ENCODE measurements around the gene ZNF211. TPM values are rescaled to one million over a fixed set of nuclear protein-coding genes. Genes with fewer than 3 reads are reported as not detected.

Gene ZNF211
- 19.6 TPM for total RNA-seq

- DNase-seq (ENCODE audit: low spot score): peak; percentile 95
Measured at GRCh38 chr19:57632987-57633831, at the start of gene ZNF211. ZNF211 (plus strand) TSS chr19:57633168; CDS start chr19:57633347, 179 bp downstream.

GRCh38 chr19:57583521-57584416 is 49.2 kb upstream of the ZNF211 start, which contains the start of gene ZIK1:
ZIK1 (plus strand) TSS chr19:57584145; CDS start chr19:57584357, 212 bp downstream.
- peak; percentile 94 for DNase-seq (ENCODE audit: low spot score)

DNA sequence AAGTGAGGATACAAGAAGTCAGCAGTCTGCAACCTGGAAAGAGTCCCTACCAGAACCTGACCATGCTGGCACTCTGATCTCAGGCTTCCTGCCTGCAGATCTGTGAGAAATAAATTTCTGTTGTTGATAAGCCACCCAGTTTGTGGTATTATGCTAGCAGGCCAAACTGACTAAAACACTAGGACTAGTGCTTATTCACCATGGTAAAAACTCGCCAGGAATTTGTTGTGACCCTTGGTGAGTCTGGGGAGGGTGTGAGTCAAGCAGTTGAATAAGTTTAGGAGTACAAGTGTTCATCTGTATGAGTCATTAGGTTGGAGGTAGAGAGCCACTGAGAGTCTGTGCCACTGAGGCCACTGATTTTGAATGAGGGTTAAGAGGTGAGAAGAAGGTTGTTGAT is 45.4 kb upstream of the ZNF211 start:
- DNase-seq (ENCODE audit: low spot score): no peak

- DNase-seq (ENCODE audit: low spot score): no peak
Measured at GRCh38 chr19:57599377-57599760, 33.6 kb upstream of the ZNF211 start.

GRCh38 chr19:57599761-57600383 is 33.1 kb upstream of the ZNF211 start, which contains the start of gene ZNF530:
ZNF530 (plus strand) TSS chr19:57599885; CDS start chr19:57604346, 4,461 bp downstream.
- DNase-seq (ENCODE audit: low spot score): peak; percentile 94

DNA sequence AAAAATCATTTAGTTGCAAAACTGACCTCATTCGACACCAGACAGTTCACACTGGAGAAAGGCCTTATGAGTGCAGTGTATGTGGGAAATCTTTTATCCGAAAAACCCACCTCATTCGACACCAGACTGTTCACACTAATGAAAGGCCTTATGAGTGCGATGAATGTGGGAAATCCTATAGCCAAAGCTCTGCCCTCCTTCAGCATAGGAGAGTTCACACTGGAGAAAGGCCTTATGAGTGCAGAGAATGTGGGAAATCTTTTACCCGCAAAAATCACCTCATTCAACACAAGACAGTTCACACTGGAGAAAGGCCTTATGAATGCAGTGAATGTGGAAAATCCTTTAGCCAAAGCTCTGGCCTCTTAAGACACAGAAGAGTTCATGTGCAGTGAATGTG is 26.0 kb upstream of the ZNF211 start:
- DNase-seq (ENCODE audit: low spot score): no peak

DNA sequence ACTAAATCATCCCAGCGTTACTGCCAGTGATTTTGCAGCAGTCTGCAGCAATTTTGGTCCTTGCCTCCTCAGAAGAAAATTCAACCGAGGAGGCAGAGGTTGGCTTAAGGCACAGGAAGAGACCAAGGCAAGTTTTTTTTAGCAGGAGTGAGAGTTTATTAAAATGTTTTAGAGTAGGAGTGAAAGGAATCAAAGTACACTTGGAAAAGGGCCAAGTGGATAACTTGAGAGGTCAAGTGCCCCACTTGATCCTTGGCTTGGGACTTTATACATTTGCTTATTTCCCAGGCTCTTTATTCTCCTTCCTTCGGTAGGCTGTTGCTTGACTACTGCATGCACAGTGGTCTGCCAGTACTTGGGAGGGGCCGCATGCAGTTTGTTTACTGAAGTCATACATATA is 21.9 kb upstream of the ZNF211 start:
- DNase-seq (ENCODE audit: low spot score): no peak

DNA sequence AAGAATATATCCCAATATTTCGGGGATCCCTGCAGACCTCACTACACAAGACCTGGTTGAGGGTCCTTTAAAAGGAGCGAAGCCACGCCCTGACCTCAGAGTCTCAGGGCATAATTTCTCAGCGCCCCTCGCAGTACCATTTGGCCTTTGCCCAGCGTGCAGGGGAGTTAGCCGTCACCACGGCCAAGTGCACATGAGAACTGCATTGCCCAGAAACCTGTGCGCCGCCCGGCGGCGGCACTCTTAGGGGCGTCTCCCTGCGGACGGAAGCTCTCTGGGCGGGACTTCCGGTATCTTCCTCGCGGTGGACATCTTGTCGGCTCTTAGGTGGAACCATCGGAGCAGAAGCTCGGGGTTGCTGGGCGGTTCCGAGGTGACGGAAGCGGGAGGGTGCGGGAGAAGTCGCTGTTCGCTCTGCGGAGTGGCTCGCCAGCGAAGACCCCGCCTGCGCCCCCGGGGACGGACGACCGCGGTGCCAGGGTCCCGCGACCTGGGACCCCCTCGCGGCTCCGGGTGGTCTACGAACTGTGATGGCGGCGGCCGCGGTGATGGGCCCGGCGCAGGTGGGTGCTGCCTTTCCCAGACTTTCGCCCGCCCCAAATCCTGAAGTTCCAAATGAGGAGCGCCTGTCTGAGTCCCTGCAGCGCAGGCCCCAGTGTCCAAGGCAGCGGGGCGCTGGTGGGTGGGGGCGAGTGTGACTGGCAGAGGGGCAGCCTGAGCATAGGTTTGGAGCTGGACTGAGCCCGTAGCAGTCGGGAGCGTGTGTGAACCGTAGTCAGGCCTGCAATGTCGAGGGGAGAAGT is 18.8 kb upstream of the ZNF211 start, which contains the start of gene ZNF134:
Gene ZNF134 (plus strand): TSS at position 302 of the 803 bp plus-strand sequence. CDS start 5,227 bp downstream, outside the sequence.
- DNase-seq (ENCODE audit: low spot score): peak; percentile 92

- no peak for DNase-seq (ENCODE audit: low spot score)
Measured at GRCh38 chr19:57615346-57615745, 17.6 kb upstream of the ZNF211 start.

DNA sequence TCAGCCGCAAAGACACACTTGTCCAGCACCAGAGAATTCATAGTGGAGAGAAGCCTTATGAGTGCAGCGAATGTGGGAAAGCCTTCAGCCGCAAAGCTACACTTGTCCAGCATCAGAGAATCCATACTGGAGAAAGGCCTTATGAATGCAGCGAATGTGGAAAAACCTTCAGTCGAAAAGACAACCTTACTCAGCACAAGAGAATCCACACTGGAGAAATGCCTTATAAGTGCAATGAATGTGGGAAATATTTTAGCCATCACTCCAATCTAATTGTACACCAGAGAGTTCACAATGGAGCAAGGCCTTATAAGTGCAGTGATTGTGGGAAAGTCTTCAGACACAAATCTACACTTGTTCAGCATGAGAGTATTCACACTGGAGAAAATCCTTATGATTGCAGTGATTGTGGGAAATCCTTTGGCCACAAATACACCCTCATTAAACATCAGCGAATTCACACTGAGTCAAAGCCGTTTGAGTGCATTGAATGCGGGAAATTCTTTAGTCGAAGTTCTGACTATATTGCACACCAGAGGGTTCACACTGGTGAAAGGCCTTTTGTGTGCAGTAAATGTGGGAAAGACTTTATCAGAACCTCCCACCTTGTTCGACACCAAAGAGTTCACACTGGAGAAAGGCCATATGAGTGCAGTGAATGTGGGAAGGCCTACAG is 12.2 kb upstream of the ZNF211 start:
- no peak for DNase-seq (ENCODE audit: low spot score)

- DNase-seq (ENCODE audit: low spot score): no peak
Measured at GRCh38 chr19:57623091-57623490, 9.9 kb upstream of the ZNF211 start.

DNA sequence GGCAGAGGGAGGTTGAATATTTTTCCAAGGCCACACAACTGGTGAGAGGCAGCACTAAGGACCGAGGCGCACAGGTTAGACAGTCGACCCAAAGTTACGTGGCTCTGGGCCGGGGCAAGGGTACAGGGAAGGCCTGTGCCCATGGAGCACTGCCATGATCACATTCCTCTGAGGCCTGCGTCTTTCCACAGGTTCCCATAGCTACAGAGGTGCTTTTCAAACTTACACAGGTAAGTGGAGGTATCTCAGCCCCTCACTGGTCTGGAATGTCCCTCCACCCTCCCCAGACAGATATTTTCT is 814 bp downstream of the ZNF211 start:
- no peak for DNase-seq (ENCODE audit: low spot score)

DNA sequence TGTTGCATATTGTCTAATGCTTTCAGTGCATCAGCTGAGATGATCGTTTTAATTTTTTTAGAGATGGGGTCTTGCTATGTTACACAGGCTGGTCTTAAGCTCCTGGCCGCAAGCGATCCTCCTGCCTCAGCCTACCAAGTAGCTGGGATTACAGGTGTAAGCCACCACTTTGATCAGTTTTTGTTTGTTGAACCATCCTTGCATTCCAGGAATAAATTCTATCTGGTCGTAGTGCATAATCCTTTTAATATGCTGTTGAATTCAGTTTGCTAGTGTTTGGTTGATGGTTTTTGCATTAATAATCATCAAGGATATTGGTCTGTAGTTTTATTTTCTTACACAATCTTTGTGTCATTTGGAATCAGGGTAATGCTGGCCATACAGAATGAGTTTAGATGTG is 4.4 kb downstream of the ZNF211 start:
- no peak for DNase-seq (ENCODE audit: low spot score)

- DNase-seq (ENCODE audit: low spot score): no peak
Measured at GRCh38 chr19:57641715-57642234, 8.8 kb downstream of the ZNF211 start.

DNA sequence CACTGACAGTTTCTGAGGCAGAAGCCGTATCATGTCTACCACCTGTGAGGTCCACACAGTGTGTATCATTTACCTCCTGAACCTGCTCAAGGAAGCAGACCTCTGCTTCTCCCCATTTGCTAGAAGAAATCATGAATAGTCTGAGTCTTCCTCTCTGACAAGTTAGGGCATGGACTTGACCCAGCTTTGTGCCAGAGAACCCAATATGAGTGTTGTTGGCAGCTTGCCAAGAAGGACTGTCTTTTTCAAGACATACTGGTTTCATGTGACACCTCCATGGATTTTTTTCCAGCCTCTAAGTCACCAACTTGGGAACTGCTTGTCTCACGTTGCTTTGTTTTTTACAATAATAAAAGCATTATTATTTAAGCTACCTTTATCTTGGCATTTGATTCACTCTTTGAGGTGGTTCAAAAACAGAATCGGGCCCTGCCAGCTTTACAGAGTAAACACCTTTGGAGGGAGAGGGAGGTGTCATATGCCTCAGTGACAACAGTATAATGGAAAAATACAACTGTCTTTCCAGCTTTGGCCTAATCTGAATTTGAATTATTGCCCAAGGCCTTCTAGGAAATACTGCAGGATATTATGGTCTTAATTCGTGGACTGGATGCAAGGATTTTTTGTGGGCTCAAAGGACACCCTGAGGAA is 9.6 kb downstream of the ZNF211 start:
- no peak for DNase-seq (ENCODE audit: low spot score)

DNA sequence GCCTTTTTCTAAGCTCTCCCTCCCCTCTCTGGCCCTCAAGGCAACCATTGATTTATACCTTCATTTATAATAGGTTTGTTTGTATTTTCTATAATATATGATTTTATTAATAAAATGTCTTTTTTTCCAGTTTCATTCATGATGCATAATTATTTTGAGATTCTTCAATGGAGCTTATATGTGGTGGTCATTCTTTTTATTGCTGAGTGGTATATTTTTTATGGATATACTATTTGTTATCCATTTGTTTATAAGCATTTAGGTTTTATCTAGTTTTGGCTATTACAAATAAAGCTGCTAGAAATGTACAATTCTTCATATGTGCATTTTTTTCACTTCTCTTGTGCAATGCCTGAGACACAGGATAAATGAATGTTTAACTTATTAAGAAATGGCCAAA is 10.8 kb downstream of the ZNF211 start:
- no peak for DNase-seq (ENCODE audit: low spot score)

- DNase-seq (ENCODE audit: low spot score): no peak
Measured at GRCh38 chr19:57648331-57649003, 15.5 kb downstream of the ZNF211 start.

GRCh38 chr19:57651654-57651996 is 18.7 kb downstream of the ZNF211 start:
- no peak for DNase-seq (ENCODE audit: low spot score)

DNA sequence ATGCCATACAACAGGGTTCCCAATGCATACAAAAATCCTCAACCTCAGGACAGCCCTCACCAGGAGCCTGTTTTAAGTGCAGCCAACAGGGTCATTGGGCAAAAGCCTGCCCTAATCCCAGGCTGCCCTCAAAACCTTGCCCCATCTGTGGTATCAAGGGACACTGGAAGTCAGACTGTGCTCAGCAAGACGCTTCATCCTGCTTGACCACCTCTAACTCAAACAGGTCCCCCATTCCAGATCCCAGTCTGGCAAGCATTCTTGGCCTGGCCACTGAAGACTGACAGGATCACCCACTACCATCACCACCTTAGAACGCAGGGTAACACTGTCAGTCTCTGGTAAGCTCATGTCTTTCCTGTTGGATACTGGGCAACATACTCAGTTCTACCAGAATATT is 20.7 kb downstream of the ZNF211 start:
- DNase-seq (ENCODE audit: low spot score): no peak
